HepG2 (cell line): Measurements from ENCODE around the gene CELF4. TPM values are rescaled to one million over a fixed set of nuclear protein-coding genes. Genes with fewer than 3 reads are reported as not detected.

Experiments used
- ATAC-seq: fragments of 200-7000 bp; cut with Tn5 transposase; 3 replicates; pipeline ENCODE4 v1.9.1; 2020; ENCODE audit warnings: mild to moderate bottlenecking, moderate library complexity
- BruUV-seq: library from RNA; stranded (reverse); fragments of 400-500 nt; replicated peaks from 2 replicates; lab custom pipeline; 2021; lab: Mats Ljungman, UMichigan
- CTCF ChIA-PET: fragments of 300-600 bp; formaldehyde crosslinking; extraction: SDS; loops from one replicate; lab custom pipeline; 2021; ENCODE audit warnings: low total read pairs, inconsistent platforms, low intra/inter-chr PET ratio; lab: Yijun Ruan, JAX
- POLR2A ChIA-PET: fragments of 350-600 bp; sonication (Branson Sonifier 250); formaldehyde crosslinking; loops from one replicate; lab custom pipeline; 2020; ENCODE audit warnings: antibody characterized with exemption, inconsistent platforms; lab: Yijun Ruan, JAX
- DNase-seq: peaks from one replicate; pipeline ENCODE4 v3.0.0-alpha.2; 2015; ENCODE audit warnings: low spot score
- FAIRE-seq: peaks from 3 replicates; lab custom pipeline; 2011; peaks lifted over from hg19 to GRCh38; lab: Jason Lieb, UNC
- H2AFZ ChIP-seq: one replicate; pipeline ENCODE4 v1.6.1; 2011; ENCODE audit warnings: low read length, inconsistent platforms
- H3K27ac ChIP-seq: fragments of 300-600 bp; 3 replicates; pipeline ENCODE4 v1.8.0; 2011; ENCODE audit warnings: mixed run types, mild to moderate bottlenecking, mixed read lengths, low read length, inconsistent platforms; ENCODE audit not compliant: insufficient read depth; ENCODE audit errors: extremely low read length
- H3K27me3 ChIP-seq, 2 experiments: fragments of 200-600 bp in 1 of 2; 2 replicates in 1 of 2; 3 replicates in 1 of 2; pipeline versions ENCODE4 v1.6.0 to v1.8.0; 2011; ENCODE audit warnings: low read length in 2 of 2, mild to moderate bottlenecking in 2 of 2, moderate library complexity in 2 of 2, inconsistent platforms in 1 of 2; ENCODE audit not compliant: insufficient read depth in 2 of 2, control insufficient read depth in 1 of 2
- H3K36me3 ChIP-seq, 2 experiments: fragments of 200-600 bp in 1 of 2; replicated peaks in 1 of 2; 2 replicates in 1 of 2; 3 replicates in 1 of 2; pipeline versions ENCODE4 v1.5.1 to v1.8.0; 2011; ENCODE audit warnings: low read length in 2 of 2, inconsistent platforms in 1 of 2; ENCODE audit not compliant: insufficient read depth in 2 of 2, control insufficient read depth in 1 of 2
- H3K4me1 ChIP-seq: 2 replicates; pipeline ENCODE4 v1.5.1; 2012; ENCODE audit warnings: low read length, inconsistent platforms; ENCODE audit not compliant: insufficient read depth
- H3K4me2 ChIP-seq: 2 replicates; pipeline ENCODE4 v1.6.0; 2011; ENCODE audit warnings: low read depth, low read length, inconsistent platforms
- H3K4me3 ChIP-seq, 3 experiments: fragments of 200-600 bp in 1 of 3; sonication (generic), shearing (Covaris generic) in 1 of 3; replicated peaks in 1 of 3; 2 replicates each; pipeline ENCODE4 v1.5.1; 2011 to 2016; ENCODE audit warnings: low read length in 3 of 3, inconsistent platforms in 2 of 3, low read depth in 2 of 3, mild to moderate bottlenecking in 2 of 3, control low read depth in 1 of 3, mixed read lengths in 1 of 3; ENCODE audit not compliant: insufficient read depth in 1 of 3
- H3K79me2 ChIP-seq: one replicate; pipeline ENCODE4 v1.6.1; 2011; ENCODE audit warnings: low read length, inconsistent platforms; ENCODE audit not compliant: insufficient read depth
- H3K9ac ChIP-seq: 2 replicates; pipeline ENCODE4 v1.6.0; 2011; ENCODE audit warnings: mild to moderate bottlenecking, low read depth, low read length, inconsistent platforms; ENCODE audit not compliant: insufficient read depth
- H3K9me3 ChIP-seq: 2 replicates; pipeline ENCODE4 v1.5.1; 2012; ENCODE audit warnings: mild to moderate bottlenecking, low read length
- H4K20me1 ChIP-seq: 2 replicates; pipeline ENCODE4 v1.6.0; 2011; ENCODE audit warnings: inconsistent platforms, mild to moderate bottlenecking, low read length, moderate library complexity; ENCODE audit not compliant: insufficient read depth
- BRCA1 ChIP-seq: sonication (generic); formaldehyde crosslinking; IDR thresholded peaks from 2 replicates; pipeline ENCODE4 v1.4.0; 2020; ENCODE audit warnings: missing genetic modification reagents
- EEA1 ChIP-seq: sonication (generic); formaldehyde crosslinking; IDR thresholded peaks from 2 replicates; pipeline ENCODE4 v1.5.1; 2020; ENCODE audit warnings: mild to moderate bottlenecking, missing genetic modification reagents, borderline replicate concordance
- HDAC6 ChIP-seq: fragments of 200-600 bp; sonication (generic); IDR thresholded peaks from 2 replicates; pipeline ENCODE4 v1.7.0; 2017; ENCODE audit warnings: mild to moderate bottlenecking, antibody characterized with exemption, low read length, low read depth
- ISL2 ChIP-seq: sonication (generic); formaldehyde crosslinking; IDR thresholded peaks from 2 replicates; pipeline ENCODE4 v1.5.0; 2020; ENCODE audit warnings: missing genetic modification reagents
- NFIB ChIP-seq: sonication (generic); formaldehyde crosslinking; IDR thresholded peaks from 2 replicates; pipeline ENCODE4 v1.9.0; 2021; ENCODE audit warnings: missing genetic modification reagents, mild to moderate bottlenecking, borderline replicate concordance
- RARA ChIP-seq: IDR thresholded peaks from 2 replicates; pipeline ENCODE4 v1.6.1; 2016; ENCODE audit warnings: missing genetic modification reagents, missing compliant biosample characterization
- SUZ12 ChIP-seq: fragments of 150-350 bp; IDR thresholded peaks from 2 replicates; pipeline ENCODE4 v1.6.1; 2014; ENCODE audit warnings: low read depth, low read length
- YEATS2 ChIP-seq: sonication (generic); formaldehyde crosslinking; IDR thresholded peaks from 2 replicates; pipeline ENCODE4 v1.4.0; 2020; ENCODE audit warnings: missing genetic modification reagents, borderline replicate concordance
- ZNF317 ChIP-seq: sonication (generic); formaldehyde crosslinking; IDR thresholded peaks from 2 replicates; pipeline ENCODE4 v1.5.0; 2020; ENCODE audit warnings: mild to moderate bottlenecking, missing genetic modification reagents
- WGBS: methylation state at CpG from one replicate; pipeline ENCODE4 v1.1.6; 2017; ENCODE audit warnings: low lambda C conversion rate; 5-methylcytosine and 5-hydroxymethylcytosine counted together
- in situ Hi-C: cut with HindIII; loops from 2 replicates; pipeline ENCODE4 v1.10.0; 2017; ENCODE audit warnings: low pct_unique_long_range_greater_than_20kb; ENCODE audit not compliant: extremely low pct_ligation_motif_present
- intact Hi-C: fragments of 100-400 bp; cut with micrococcal nuclease; formaldehyde crosslinking; loops from one replicate; pipeline ENCODE4 v1.10.0; 2022; ENCODE audit not compliant: unreplicated experiment
- polyA plus RNA-seq, 8 experiments: library from polyadenylated mRNA; depleted of rRNA in 3 of 8; stranded (reverse) in 7 of 8; unstranded in 1 of 8; fragments of >200 nt; fragmentation: Illumina TruSeq in 4 of 8; extraction: Trizol in 4 of 8; gene quantifications; 2 replicates each; pipeline versions ENCODE4 v1.2.1 to v1.2.3, GENCODE V29; 2011 to 2016; ENCODE audit warnings: low read depth in 4 of 8, missing spikeins in 1 of 8, mixed read lengths in 1 of 8; ENCODE audit not compliant: insufficient read depth in 1 of 8
- total RNA-seq, 5 experiments: library from RNA; depleted of rRNA; stranded (reverse); fragments of >200 nt; fragmentation: Illumina TruSeq; extraction: Trizol; gene quantifications; 2 replicates each; pipeline ENCODE4 v1.2.3, GENCODE V29; 2016; ENCODE audit warnings: low read depth in 1 of 5
- TF ChIP-seq, protein P1 (sequence below): sonication (generic); formaldehyde crosslinking; IDR thresholded peaks from 2 replicates; pipeline ENCODE4 v1.4.0; 2020; ENCODE audit warnings: missing genetic modification reagents
- TF ChIP-seq, protein P2 (sequence below): sonication (generic); formaldehyde crosslinking; IDR thresholded peaks from 2 replicates; pipeline ENCODE4 v1.4.0; 2020; ENCODE audit warnings: mild to moderate bottlenecking, missing genetic modification reagents
- TF ChIP-seq, protein P3 (sequence below): sonication (generic); formaldehyde crosslinking; IDR thresholded peaks from 2 replicates; pipeline ENCODE4 v1.4.0; 2020; ENCODE audit warnings: missing genetic modification reagents
- TF ChIP-seq, protein P4 (sequence below): sonication (generic); formaldehyde crosslinking; IDR thresholded peaks from 2 replicates; pipeline ENCODE4 v1.5.0; 2020; ENCODE audit warnings: mild to moderate bottlenecking, missing genetic modification reagents
- TF ChIP-seq, protein P5 (sequence below): sonication (generic); formaldehyde crosslinking; IDR thresholded peaks from 2 replicates; pipeline ENCODE4 v1.8.0; 2022; ENCODE audit warnings: mild to moderate bottlenecking, missing genetic modification reagents, moderate library complexity

The CELF4 gene
- total and polyA plus RNA-seq, 2 of the 13 experiments (the other 11 are each of a cell fraction or from before 2014, with no cell fraction given): not detected

DNA sequence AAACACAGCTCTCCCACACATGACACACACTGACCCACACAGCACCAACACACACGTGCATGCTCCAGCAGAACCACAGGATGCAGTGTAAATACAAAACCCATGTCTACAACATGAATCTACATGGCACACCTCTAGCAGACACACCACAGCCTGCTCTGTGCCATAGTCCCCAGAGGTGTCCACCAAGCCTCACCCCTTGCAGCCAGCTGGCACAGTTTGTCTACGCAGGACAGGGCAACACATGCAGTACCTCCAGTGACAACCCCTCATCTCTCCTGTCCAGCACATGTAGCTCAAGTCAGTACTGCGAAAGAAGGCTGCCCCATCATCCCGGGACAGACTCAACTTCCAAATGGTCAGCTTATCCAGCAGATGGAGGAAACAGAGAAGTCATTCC lies 18.9 kb downstream of the CELF4 start:
- Histone ChIP-seq H3K36me3 (no peaks in the 10 kb centered on the region), H3K9me3 (no peaks in the 10 kb centered on the region), H3K9ac (no peak overlapping the region), H4K20me1 (no peaks in the 10 kb centered on the region), H3K4me3 (no peak overlapping the region), H3K79me2 (no peaks in the 10 kb centered on the region), H3K4me1 (no peaks in the 10 kb centered on the region), H3K27ac (no peak overlapping the region), H2AFZ (no peak overlapping the region), H3K27me3 (peaks cover 0 to 50% of the 10 kb centered on the region in 2 experiments; a peak in 4 of 5 replicates), H3K4me2 (no peak overlapping the region)
- in situ Hi-C loops: no loop called here
- FAIRE-seq (no peak), DNase-seq (no peak), ATAC-seq (no peak)
- WGBS: 0% methylated on average over 2 of the region's 4 CpGs
- intact Hi-C loops: no loop called here
- CTCF ChIA-PET: no interaction called here
- TF ChIP-seq ZNF317 (CRISPR knock-in tag) (no peak), ISL2 (no peak), BRCA1 (no peak), SUZ12 (no peak), HDAC6 (no peak), NFIB (CRISPR knock-in tag) (no peak), YEATS2 (CRISPR knock-in tag) (no peak), EEA1 (CRISPR knock-in tag) (no peak), RARA (CRISPR knock-in tag) (no peak)
- TF ChIP-seq, protein P1, sequence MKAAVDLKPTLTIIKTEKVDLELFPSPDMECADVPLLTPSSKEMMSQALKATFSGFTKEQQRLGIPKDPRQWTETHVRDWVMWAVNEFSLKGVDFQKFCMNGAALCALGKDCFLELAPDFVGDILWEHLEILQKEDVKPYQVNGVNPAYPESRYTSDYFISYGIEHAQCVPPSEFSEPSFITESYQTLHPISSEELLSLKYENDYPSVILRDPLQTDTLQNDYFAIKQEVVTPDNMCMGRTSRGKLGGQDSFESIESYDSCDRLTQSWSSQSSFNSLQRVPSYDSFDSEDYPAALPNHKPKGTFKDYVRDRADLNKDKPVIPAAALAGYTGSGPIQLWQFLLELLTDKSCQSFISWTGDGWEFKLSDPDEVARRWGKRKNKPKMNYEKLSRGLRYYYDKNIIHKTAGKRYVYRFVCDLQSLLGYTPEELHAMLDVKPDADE (CRISPR knock-in tag): no peak
- TF ChIP-seq, protein P2, sequence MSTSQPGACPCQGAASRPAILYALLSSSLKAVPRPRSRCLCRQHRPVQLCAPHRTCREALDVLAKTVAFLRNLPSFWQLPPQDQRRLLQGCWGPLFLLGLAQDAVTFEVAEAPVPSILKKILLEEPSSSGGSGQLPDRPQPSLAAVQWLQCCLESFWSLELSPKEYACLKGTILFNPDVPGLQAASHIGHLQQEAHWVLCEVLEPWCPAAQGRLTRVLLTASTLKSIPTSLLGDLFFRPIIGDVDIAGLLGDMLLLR (CRISPR knock-in tag): no peak
- TF ChIP-seq, protein P3, sequence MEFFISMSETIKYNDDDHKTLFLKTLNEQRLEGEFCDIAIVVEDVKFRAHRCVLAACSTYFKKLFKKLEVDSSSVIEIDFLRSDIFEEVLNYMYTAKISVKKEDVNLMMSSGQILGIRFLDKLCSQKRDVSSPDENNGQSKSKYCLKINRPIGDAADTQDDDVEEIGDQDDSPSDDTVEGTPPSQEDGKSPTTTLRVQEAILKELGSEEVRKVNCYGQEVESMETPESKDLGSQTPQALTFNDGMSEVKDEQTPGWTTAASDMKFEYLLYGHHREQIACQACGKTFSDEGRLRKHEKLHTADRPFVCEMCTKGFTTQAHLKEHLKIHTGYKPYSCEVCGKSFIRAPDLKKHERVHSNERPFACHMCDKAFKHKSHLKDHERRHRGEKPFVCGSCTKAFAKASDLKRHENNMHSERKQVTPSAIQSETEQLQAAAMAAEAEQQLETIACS (CRISPR knock-in tag): no peak
- TF ChIP-seq, protein P4, sequence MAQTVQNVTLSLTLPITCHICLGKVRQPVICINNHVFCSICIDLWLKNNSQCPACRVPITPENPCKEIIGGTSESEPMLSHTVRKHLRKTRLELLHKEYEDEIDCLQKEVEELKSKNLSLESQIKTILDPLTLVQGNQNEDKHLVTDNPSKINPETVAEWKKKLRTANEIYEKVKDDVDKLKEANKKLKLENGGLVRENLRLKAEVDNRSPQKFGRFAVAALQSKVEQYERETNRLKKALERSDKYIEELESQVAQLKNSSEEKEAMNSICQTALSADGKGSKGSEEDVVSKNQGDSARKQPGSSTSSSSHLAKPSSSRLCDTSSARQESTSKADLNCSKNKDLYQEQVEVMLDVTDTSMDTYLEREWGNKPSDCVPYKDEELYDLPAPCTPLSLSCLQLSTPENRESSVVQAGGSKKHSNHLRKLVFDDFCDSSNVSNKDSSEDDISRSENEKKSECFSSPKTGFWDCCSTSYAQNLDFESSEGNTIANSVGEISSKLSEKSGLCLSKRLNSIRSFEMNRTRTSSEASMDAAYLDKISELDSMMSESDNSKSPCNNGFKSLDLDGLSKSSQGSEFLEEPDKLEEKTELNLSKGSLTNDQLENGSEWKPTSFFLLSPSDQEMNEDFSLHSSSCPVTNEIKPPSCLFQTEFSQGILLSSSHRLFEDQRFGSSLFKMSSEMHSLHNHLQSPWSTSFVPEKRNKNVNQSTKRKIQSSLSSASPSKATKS (CRISPR knock-in tag): no peak
- TF ChIP-seq, protein P5, sequence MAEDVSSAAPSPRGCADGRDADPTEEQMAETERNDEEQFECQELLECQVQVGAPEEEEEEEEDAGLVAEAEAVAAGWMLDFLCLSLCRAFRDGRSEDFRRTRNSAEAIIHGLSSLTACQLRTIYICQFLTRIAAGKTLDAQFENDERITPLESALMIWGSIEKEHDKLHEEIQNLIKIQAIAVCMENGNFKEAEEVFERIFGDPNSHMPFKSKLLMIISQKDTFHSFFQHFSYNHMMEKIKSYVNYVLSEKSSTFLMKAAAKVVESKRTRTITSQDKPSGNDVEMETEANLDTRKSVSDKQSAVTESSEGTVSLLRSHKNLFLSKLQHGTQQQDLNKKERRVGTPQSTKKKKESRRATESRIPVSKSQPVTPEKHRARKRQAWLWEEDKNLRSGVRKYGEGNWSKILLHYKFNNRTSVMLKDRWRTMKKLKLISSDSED: no peak
- no TSS peak for BruUV-seq
- POLR2A ChIA-PET: no interaction called here
